ENCODE data around the gene MAML1. TPM values are rescaled to one million over a fixed set of nuclear protein-coding genes. Genes with fewer than 3 reads are reported as not detected.

Gene MAML1
- total RNA-seq, 4 donors from 2014 or later, result 16.6 to 29.0 (median 17.9) TPM

DNA sequence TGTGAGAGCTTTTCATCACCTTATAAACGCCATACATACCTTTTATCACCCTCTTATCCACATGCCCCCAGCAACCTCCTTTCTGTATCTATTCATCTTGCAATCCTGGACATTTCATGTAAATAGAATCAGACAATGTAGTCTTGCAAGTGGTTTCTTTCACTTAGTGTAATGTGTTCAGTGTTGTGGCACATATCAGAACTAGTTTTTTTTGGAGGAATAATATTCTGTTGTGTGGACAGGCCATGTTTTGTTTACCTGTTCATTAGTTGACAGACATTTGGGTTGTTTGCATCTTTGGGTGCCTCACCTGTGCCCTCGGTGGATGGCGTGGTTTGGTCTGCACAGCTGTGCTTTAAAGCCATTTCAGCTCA is 89.4 kb downstream of the MAML1 start:
- Histone ChIP-seq H3K9me3 (no peaks in the 10 kb centered on the region), H3K27ac (peak overlapping the region; percentile 98 to 100 (median 100)), H3K27me3 (no peaks in the 10 kb centered on the region), H3K36me3 (peaks cover 28 to 48% (median 36%) of the 10 kb centered on the region in 3 donors), H3K4me3 (peak overlapping the region; percentile 76 to 100 (median 94)), H3K4me1 (peaks cover 55 to 90% (median 67%) of the 10 kb centered on the region in 3 donors)
- TF ChIP-seq POLR2A (IDR thresholded peaks at IDR 0.05), result no peak
- TF ChIP-seq, protein P1, sequence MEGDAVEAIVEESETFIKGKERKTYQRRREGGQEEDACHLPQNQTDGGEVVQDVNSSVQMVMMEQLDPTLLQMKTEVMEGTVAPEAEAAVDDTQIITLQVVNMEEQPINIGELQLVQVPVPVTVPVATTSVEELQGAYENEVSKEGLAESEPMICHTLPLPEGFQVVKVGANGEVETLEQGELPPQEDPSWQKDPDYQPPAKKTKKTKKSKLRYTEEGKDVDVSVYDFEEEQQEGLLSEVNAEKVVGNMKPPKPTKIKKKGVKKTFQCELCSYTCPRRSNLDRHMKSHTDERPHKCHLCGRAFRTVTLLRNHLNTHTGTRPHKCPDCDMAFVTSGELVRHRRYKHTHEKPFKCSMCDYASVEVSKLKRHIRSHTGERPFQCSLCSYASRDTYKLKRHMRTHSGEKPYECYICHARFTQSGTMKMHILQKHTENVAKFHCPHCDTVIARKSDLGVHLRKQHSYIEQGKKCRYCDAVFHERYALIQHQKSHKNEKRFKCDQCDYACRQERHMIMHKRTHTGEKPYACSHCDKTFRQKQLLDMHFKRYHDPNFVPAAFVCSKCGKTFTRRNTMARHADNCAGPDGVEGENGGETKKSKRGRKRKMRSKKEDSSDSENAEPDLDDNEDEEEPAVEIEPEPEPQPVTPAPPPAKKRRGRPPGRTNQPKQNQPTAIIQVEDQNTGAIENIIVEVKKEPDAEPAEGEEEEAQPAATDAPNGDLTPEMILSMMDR (IDR thresholded peaks at IDR 0.05), result no peak
- no peak for DNase-seq
- intact Hi-C loops (cut with DNase I), result no loop called here
- 44% methylated on average over 3 of the region's 3 CpGs for WGBS, 2 donors

DNA sequence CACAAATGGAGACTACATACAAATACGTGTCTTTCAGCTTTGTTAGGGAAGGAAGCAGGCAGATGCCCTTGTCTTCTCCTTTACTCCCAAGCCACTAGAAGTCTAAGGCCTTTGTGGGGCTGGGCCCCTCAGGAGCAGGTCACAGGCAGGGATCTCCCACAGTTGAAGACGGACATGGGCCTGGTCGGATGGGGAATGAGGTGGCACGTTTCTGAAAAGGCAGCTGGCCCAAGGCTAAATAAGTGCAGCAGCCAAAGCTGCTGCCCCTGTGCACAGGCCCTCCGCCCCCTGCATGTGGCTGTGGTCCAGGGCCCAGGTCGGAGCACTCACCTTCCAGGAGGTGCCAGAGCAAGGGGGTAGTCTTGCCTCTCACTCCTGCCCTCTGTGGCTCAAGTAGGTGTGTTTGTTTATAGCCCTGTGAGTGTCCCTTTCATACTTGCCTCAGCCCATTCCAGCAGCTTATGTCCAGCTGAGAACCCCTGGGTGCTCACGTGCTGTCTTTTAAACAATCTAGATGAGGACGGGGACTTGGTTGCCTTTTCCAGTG is 89.9 kb downstream of the MAML1 start:
- intact Hi-C loops (cut with DNase I), result no loop called here
- TF ChIP-seq, protein P1 (IDR thresholded peaks at IDR 0.05), result no peak
- TF ChIP-seq POLR2A (IDR thresholded peaks at IDR 0.05), result no peak
- Histone ChIP-seq H3K9me3 (no peaks in the 10 kb centered on the region), H3K27ac (peak overlapping the region in 3 of 4 donors; percentile 98 to 100 (median 100)), H3K4me3 (peak overlapping the region; percentile 76 to 100 (median 94)), H3K27me3 (no peaks in the 10 kb centered on the region), H3K4me1 (peaks cover 53 to 90% (median 67%) of the 10 kb centered on the region in 3 donors), H3K36me3 (peaks cover 28 to 53% (median 37%) of the 10 kb centered on the region in 3 donors)
- DNase-seq, result no peak
- WGBS, 2 donors, result 47 to 50% methylated on average over 3 of the region's 8 CpGs

DNA sequence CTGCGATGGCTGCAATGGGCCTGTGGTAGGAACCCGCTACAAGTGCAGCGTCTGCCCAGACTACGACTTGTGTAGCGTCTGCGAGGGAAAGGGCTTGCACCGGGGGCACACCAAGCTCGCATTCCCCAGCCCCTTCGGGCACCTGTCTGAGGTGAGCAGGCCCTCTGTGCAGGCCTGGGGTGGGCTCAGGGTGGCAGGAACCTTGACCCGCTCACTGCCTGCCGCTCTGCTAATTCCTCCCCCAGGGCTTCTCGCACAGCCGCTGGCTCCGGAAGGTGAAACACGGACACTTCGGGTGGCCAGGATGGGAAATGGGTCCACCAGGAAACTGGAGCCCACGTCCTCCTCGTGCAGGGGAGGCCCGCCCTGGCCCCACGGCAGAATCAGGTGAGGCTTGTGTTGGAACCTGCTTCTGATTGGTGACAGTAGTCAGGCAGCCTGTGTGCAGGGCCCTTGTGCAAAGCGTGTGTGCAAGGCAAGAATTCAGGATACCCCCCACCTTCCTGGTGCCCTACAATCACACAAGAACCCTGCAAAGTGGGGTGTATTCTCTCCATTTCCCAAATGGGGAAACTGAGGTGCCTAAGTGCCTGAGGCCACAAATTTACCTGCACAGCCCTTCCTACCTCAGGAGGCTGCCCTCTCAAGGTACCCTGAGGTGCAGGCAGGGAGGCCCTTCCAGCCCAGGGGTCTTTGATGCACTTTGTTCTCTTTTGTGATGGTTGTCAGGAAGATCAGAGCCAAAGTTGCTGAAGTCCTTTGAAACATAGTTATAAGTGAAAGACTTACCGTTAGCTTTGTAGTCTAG is 91.5 kb downstream of the MAML1 start:
- TF ChIP-seq POLR2A (IDR thresholded peaks at IDR 0.05), result no peak
- peak overlapping the region in 2 of 4 donors; percentile 13 to 27 for H3K4me3 ChIP-seq
- no peaks in the 10 kb centered on the region for H3K9me3 ChIP-seq
- DNase-seq, result no peak
- no peaks in the 10 kb centered on the region for H3K27me3 ChIP-seq
- no peak overlapping the region for H3K27ac ChIP-seq
- intact Hi-C loops (cut with DNase I), result no loop called here
- WGBS, 2 donors, result 77 to 94% methylated on average over 10 to 12 of the region's 22 CpGs
- peaks cover 32 to 69% (median 46%) of the 10 kb centered on the region in 3 donors for H3K36me3 ChIP-seq
- H3K4me1 ChIP-seq, result peaks cover 41 to 90% (median 57%) of the 10 kb centered on the region in 3 donors

DNA sequence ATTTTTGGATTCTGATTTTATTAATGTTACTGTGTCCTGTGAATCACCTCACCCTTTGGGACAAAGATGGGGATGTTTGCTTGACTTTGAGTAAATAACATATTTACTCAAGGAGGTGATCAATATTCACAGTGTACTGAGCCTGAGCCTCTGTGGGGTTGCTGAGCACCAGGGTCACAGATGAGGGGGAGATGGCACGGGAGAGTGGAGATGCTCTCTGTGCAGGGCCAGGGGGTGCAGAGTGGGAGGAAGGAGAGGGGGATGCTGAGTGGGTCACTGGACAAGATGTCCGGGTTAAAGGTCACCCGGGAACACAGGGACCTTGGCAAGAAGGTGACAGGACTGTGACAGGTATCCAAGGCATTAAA is 92.1 kb downstream of the MAML1 start:
- Histone ChIP-seq H3K27me3 (no peaks in the 10 kb centered on the region), H3K36me3 (peaks cover 37 to 75% (median 49%) of the 10 kb centered on the region in 3 donors), H3K9me3 (no peaks in the 10 kb centered on the region), H3K27ac (no peak overlapping the region), H3K4me3 (peak overlapping the region in 1 of 4 donors; percentile 13), H3K4me1 (peaks cover 35 to 86% (median 51%) of the 10 kb centered on the region in 3 donors)
- intact Hi-C loops (cut with DNase I), result no loop called here
- WGBS, 2 donors, result 79 to 88% methylated on average over 3 of the region's 3 CpGs
- no peak for TF ChIP-seq POLR2A (IDR thresholded peaks at IDR 0.05)
- TF ChIP-seq, protein P1 (IDR thresholded peaks at IDR 0.05), result no peak
- DNase-seq, result no peak

DNA sequence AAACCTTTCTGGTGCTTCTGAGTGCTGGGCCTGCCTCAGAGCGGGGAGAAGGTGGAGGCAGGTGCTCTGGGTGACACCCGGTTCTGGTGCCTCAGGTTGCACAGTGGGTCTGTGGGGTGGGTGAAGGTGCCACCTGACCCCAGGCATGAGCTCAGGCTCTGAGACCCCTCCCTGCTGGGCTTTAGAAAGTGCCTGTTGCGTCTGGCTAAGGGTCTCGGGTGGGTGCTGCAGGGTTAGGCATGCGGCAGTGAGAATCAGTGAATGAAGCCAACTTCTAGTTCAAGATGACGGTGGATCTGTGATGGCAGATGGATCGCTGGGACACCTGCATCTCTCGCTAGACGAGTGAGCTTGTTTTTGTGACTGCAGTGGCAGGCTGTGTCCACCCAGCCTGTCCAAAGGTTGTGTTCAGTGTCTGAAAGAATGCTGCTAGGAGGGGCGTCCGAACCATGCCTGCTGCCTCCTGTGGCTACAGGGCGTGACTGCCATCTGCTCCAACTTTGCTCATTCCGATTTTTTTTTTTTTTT is 93.1 kb downstream of the MAML1 start:
- Histone ChIP-seq H3K36me3 (peaks cover 47 to 85% (median 54%) of the 10 kb centered on the region in 3 donors), H3K4me1 (peaks cover 27 to 77% (median 43%) of the 10 kb centered on the region in 3 donors), H3K27ac (no peak overlapping the region), H3K9me3 (no peaks in the 10 kb centered on the region), H3K4me3 (no peak overlapping the region), H3K27me3 (no peaks in the 10 kb centered on the region)
- intact Hi-C loops (cut with DNase I), result no loop called here
- WGBS, 2 donors, result 81 to 85% methylated on average over 5 to 6 of the region's 13 CpGs
- DNase-seq, result no peak
- no peak for TF ChIP-seq POLR2A (IDR thresholded peaks at IDR 0.05)
- TF ChIP-seq, protein P1 (IDR thresholded peaks at IDR 0.05), result no peak

Small RNAs within 50 kb of the gene (small RNA-seq; reads per million reads assigned to genes)
- gene MIR1229, result 0 to 0.09 (median 0.04) reads per million in 4 donors

Other genes with a start within 250 kb of the MAML1 start
- 10 to 100 TPM; 27.1 to 63.8 (median 45.8) TPM for gene RUFY1, start 182.3 kb upstream of the MAML1 start, total RNA-seq
- 100 to 1,000 TPM; 209 to 645 (median 383) TPM for gene HNRNPH1, start 109.2 kb upstream of the MAML1 start, total RNA-seq
- gene CBY3, start 51.8 kb upstream of the MAML1 start, total RNA-seq, result not detected
- gene CANX, start 33.9 kb upstream of the MAML1 start, total RNA-seq, result 100 to 1,000 TPM; 200 to 321 (median 252) TPM
- 1 to 10 TPM in 3 of 4 donors, not detected in 1; 4.6 to 6.9 (median 4.7) TPM for gene LTC4S, start 61.2 kb downstream of the MAML1 start, total RNA-seq
- gene MGAT4B, start 74.0 kb downstream of the MAML1 start, total RNA-seq, result 100 to 1,000 TPM in 1 of 4 donors, 10 to 100 TPM in 3; 68.5 to 119 (median 87.7) TPM
- 100 to 1,000 TPM; 105 to 236 (median 149) TPM for gene SQSTM1, start 88.1 kb downstream of the MAML1 start, total RNA-seq
- 10 to 100 TPM in 3 of 4 donors, 1 to 10 TPM in 1; 6.9 to 21.9 (median 10.7) TPM for gene MRNIP, start 126.0 kb downstream of the MAML1 start, total RNA-seq
- 10 to 100 TPM; 50.7 to 78.5 (median 62.4) TPM for gene TBC1D9B, start 175.1 kb downstream of the MAML1 start, total RNA-seq